ENCODE measurements around the gene ITGA1.
"Not testable (repeated sequence)": the region's sequence is repeated elsewhere in the genome, so short reads cannot be mapped to it uniquely, and the experiment has no call there.

The ITGA1 gene

DNA sequence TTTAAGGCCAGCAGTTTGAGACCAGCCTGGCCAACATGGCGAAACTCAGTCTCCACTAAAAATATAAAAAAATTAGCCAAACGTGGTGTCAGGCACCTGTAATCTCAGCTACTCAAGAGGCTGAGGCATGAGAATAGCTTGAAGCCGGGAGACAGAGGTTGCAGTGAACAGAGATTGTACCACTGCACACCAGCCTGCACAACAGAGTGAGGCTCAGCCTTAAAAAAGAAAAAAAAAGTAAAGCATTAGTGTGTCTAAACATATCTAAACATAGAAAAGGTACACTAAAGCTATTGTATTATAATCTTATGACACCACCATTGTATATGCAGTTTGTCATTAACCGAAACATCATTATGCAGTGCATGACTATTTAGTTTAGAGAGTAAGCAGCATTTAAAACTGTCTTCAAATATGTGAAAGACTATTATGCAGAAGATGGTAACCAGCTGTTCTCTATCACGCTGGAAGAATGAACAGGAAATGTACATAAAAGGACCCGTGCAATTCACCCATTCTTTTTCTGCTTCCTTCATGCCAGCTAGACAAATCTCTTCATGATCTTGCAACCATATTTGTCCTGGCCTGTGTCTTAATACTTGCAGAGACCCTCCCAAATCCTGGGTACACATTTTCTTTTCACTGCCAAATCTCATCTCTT lies 58.6 kb downstream of the ITGA1 start:
- H3K27ac ChIP-seq: no peak overlapping the region
- TF ChIP-seq, protein P1, sequence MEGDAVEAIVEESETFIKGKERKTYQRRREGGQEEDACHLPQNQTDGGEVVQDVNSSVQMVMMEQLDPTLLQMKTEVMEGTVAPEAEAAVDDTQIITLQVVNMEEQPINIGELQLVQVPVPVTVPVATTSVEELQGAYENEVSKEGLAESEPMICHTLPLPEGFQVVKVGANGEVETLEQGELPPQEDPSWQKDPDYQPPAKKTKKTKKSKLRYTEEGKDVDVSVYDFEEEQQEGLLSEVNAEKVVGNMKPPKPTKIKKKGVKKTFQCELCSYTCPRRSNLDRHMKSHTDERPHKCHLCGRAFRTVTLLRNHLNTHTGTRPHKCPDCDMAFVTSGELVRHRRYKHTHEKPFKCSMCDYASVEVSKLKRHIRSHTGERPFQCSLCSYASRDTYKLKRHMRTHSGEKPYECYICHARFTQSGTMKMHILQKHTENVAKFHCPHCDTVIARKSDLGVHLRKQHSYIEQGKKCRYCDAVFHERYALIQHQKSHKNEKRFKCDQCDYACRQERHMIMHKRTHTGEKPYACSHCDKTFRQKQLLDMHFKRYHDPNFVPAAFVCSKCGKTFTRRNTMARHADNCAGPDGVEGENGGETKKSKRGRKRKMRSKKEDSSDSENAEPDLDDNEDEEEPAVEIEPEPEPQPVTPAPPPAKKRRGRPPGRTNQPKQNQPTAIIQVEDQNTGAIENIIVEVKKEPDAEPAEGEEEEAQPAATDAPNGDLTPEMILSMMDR (IDR thresholded peaks at IDR 0.05): no peak
- TF ChIP-seq ZFX (IDR thresholded peaks at IDR 0.05; ENCODE audit: borderline replicate concordance): no peak

DNA sequence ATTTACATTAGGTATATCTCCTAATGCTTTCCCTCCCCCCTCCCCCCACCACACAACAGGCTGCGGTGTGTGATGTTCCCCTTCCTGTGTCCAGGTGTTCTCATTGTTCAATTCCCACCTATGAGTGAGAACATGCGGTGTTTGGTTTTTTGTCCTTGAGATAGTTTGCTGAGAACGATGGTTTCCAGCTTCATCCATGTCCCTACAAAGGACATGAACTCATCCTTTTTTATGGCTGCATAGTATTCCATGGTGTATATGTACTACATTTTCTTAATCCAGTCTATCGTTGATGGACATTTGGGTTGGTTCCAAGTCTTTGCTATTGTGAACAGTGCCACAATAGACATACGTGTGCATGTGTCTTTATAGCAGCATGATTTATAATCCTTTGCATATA lies 61.0 kb downstream of the ITGA1 start:
- not testable (repeated sequence) for H3K27ac ChIP-seq

DNA sequence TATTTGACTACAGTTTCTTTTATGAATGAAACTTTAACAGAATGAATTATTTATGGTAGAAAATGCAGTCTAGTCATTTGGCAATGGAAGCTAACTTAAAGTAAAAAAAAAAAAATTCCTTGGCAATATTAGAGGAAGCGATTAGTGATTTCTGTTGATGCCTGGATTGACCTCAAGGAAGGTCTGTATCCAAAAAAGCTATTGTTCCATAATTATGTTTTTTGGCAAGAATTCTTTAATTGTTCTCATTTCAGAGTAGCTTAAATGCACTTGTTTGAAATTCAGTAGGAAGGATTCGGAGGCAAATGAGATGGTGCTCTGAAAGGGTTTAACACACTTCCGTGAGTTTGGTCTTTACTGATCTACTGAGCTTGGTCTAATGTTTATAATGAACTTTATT lies 61.8 kb downstream of the ITGA1 start:
- H3K27ac ChIP-seq: no peak overlapping the region
- no peak for TF ChIP-seq ZFX (IDR thresholded peaks at IDR 0.05; ENCODE audit: borderline replicate concordance)
- TF ChIP-seq, protein P1 (IDR thresholded peaks at IDR 0.05): no peak

DNA sequence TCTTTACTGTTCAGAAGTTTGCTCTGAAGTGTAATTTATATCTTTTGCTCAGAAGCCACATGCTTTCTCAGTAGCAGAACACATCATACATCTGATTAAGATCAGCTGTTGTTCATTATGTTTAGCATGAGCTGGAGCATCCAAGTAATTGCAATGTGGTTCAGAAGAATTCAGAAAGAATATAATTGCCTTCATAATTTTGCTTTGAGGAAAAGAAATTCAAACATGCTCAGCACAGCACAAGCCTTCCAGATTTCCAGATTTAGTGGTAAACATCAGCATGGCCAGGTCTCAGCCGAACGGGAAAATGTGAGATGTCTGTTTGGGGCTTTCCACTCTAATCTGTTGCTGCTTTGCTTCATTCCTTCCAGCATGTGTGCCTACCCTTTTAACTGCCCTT lies 65.9 kb downstream of the ITGA1 start:
- no peak overlapping the region for H3K27ac ChIP-seq
- TF ChIP-seq ZFX (IDR thresholded peaks at IDR 0.05; ENCODE audit: borderline replicate concordance): no peak
- TF ChIP-seq, protein P1 (IDR thresholded peaks at IDR 0.05): no peak

DNA sequence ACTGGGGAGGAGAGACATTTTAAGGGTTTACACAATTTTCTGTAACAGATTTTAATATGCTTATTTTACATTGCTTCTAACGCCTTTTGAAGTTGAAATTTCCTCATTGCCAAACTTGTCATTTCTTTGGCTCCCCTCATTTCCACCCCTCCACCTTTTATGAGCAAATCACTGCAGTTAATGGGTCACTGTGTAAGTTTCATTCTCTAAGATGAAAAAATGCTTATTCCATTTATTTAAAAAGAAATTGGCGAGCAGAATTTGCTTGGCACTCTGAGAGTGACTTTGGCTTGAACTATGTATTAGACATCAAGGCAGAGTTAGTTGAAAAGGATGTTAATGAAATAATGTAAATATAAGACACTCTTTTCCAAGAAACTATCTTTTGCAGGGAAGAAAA lies 66.6 kb downstream of the ITGA1 start:
- no peak for TF ChIP-seq ZFX (IDR thresholded peaks at IDR 0.05; ENCODE audit: borderline replicate concordance)
- TF ChIP-seq, protein P1 (IDR thresholded peaks at IDR 0.05): no peak
- H3K27ac ChIP-seq: no peak overlapping the region

DNA sequence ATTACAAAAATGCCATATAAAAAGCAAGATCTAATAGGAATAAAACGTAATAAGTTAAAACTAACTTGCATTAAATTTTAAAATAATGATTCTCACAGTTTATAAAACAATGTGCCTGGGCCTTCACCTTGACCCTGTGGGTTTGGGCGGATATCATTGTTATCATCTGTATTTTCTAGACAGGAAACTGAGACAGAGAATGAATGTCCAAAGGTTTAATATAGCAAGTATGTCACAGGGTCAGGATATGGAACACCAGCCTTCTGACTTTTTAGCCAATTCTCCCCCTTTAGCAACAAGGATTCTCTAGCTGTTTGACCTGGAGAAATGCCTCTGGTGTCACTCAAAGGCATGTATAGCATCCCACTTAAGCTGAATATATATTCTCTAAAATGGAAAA lies 67.2 kb downstream of the ITGA1 start:
- H3K27ac ChIP-seq: no peak overlapping the region
- TF ChIP-seq, protein P1 (IDR thresholded peaks at IDR 0.05): no peak
- no peak for TF ChIP-seq ZFX (IDR thresholded peaks at IDR 0.05; ENCODE audit: borderline replicate concordance)

DNA sequence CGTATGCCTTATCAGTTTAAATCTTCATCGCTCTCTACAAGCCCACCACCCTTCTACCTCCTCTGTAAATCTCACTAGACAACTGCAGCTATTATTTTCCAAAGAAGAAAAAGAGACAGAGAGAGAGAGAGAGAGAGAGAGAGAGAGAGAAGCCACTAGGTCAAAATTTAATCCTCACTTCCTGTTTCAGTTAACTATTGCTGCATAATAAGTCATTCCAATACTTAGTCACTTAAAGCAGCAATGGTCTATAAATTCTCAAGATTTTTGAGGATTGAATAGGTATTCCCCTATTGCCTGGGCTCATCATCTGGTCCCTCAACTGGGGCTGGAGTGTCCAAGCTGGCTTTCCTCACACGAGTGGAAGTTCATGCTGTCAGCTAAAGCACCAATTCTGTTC lies 68.8 kb downstream of the ITGA1 start:
- TF ChIP-seq, protein P1 (IDR thresholded peaks at IDR 0.05): no peak
- TF ChIP-seq ZFX (IDR thresholded peaks at IDR 0.05; ENCODE audit: borderline replicate concordance): no peak

DNA sequence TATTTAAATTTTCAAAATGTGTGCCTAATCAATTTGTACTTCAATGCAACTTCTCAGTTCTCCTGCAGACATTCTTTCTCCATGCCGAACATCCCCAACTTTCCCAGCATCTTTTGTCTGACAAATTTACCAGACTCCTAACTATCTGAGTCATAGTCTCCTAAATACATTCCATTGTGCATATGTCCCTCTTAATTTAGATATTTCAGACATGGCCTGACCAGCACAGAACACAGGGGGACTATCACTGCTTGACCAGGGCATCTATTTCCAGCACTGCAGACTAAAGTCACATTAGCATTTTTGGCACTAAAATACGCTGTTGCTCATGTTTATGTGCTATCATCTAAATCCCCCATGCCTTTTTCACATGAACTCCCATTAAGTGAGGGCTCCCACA lies 71.9 kb downstream of the ITGA1 start:
- TF ChIP-seq, protein P1 (IDR thresholded peaks at IDR 0.05): no peak
- no peak for TF ChIP-seq ZFX (IDR thresholded peaks at IDR 0.05; ENCODE audit: borderline replicate concordance)
- no peak overlapping the region for H3K27ac ChIP-seq

More for the DNA sequence above, 68.8 kb downstream of the ITGA1 start:
- no peak overlapping the region for H3K27ac ChIP-seq
